WTC11 (cell line): ENCODE measurements around the gene DENND4B. TPM values are rescaled to one million over a fixed set of nuclear protein-coding genes. Genes with fewer than 3 reads are reported as not detected.

Source experiments
- ATAC-seq: fragments of 200-7000 bp; cut with Tn5 transposase; 2 replicates; pipeline ENCODE4 v1.10.0; 2021; ENCODE audit warnings: mild to moderate bottlenecking, moderate library complexity
- CTCF ChIA-PET: fragments of 300-600 bp; sonication (Branson Sonifier 250); formaldehyde crosslinking; loops from one replicate; lab custom pipeline; 2021; ENCODE audit warnings: antibody characterized with exemption; lab: Charles Lee
- POLR2A ChIA-PET: fragments of 350-600 bp; sonication (Branson Sonifier 250); formaldehyde crosslinking; loops from one replicate; lab custom pipeline; 2021; ENCODE audit warnings: antibody characterized with exemption; lab: Charles Lee
- DNase-seq: peaks from one replicate; pipeline ENCODE4 v3.0.0; 2021; ENCODE audit warnings: low spot score
- H3K27ac Mint-ChIP-seq: 2 replicates; pipeline ENCODE4 v1.8.0; 2021; ENCODE audit warnings: mixed read lengths
- H3K27me3 Mint-ChIP-seq: 2 replicates; pipeline ENCODE4 v1.8.0; 2021; ENCODE audit warnings: low read depth, mild to moderate bottlenecking, moderate library complexity, mixed read lengths
- H3K36me3 Mint-ChIP-seq: 2 replicates; pipeline ENCODE4 v1.8.0; 2021; ENCODE audit warnings: mixed read lengths
- H3K4me1 Mint-ChIP-seq: 2 replicates; pipeline ENCODE4 v1.8.0; 2022; ENCODE audit warnings: mixed read lengths
- H3K4me3 Mint-ChIP-seq: 2 replicates; pipeline ENCODE4 v1.8.0; 2021; ENCODE audit warnings: mild to moderate bottlenecking, moderate library complexity, mixed read lengths
- H3K9me3 Mint-ChIP-seq: 2 replicates; pipeline ENCODE4 v1.8.0; 2021; ENCODE audit warnings: mixed read lengths
- CREM ChIP-seq: sonication (generic); formaldehyde crosslinking; IDR thresholded peaks from 2 replicates; pipeline ENCODE4 v1.8.1; 2022; ENCODE audit warnings: mild to moderate bottlenecking, missing genetic modification reagents, moderate library complexity
- E2F5 ChIP-seq: sonication (generic); formaldehyde crosslinking; IDR thresholded peaks from 2 replicates; pipeline ENCODE4 v1.8.1; 2022; ENCODE audit warnings: mild to moderate bottlenecking, moderate library complexity, missing genetic modification reagents
- EMX1 ChIP-seq: fragments of 250-450 bp; sonication (Bioruptor Pico); IDR thresholded peaks from 2 replicates; pipeline ENCODE4 v1.8.0; 2021; ENCODE audit warnings: mild to moderate bottlenecking
- ERG ChIP-seq: fragments of 250-450 bp; sonication (Bioruptor Pico); IDR thresholded peaks from 2 replicates; pipeline ENCODE4 v1.8.0; 2021; ENCODE audit warnings: mild to moderate bottlenecking
- FOXK1 ChIP-seq: sonication (generic); formaldehyde crosslinking; IDR thresholded peaks from 2 replicates; pipeline ENCODE4 v1.8.0; 2022; ENCODE audit warnings: mild to moderate bottlenecking, moderate library complexity, missing genetic modification reagents
- MAX ChIP-seq: sonication (generic); formaldehyde crosslinking; IDR thresholded peaks from 2 replicates; pipeline ENCODE4 v1.8.0; 2022; ENCODE audit warnings: mild to moderate bottlenecking, missing genetic modification reagents
- NFE2L1 ChIP-seq: sonication (generic); formaldehyde crosslinking; IDR thresholded peaks from 2 replicates; pipeline ENCODE4 v1.8.1; 2023; ENCODE audit warnings: missing genetic modification reagents
- OVOL2 ChIP-seq: fragments of 250-450 bp; sonication (Bioruptor Pico); IDR thresholded peaks from 2 replicates; pipeline ENCODE4 v1.9.0; 2021; ENCODE audit warnings: mild to moderate bottlenecking, borderline replicate concordance
- PRDM15 ChIP-seq: sonication (generic); formaldehyde crosslinking; IDR thresholded peaks from 2 replicates; pipeline ENCODE4 v1.8.0; 2022; ENCODE audit warnings: missing genetic modification reagents
- SMAD3 ChIP-seq: sonication (generic); formaldehyde crosslinking; IDR thresholded peaks from 2 replicates; pipeline ENCODE4 v1.8.0; 2022; ENCODE audit warnings: missing genetic modification reagents, mild to moderate bottlenecking, borderline replicate concordance
- total RNA-seq: library from RNA; stranded (reverse); gene quantifications from 3 replicates; pipeline ENCODE4 v1.2.3, GENCODE V29; 2021
- TF ChIP-seq, protein P1 (sequence below): sonication (generic); formaldehyde crosslinking; IDR thresholded peaks from 2 replicates; pipeline ENCODE4 v1.8.0; 2023; ENCODE audit warnings: mild to moderate bottlenecking, missing genetic modification reagents
- TF ChIP-seq, protein P2 (sequence below): sonication (generic); formaldehyde crosslinking; IDR thresholded peaks from 2 replicates; pipeline ENCODE4 v1.8.1; 2023; ENCODE audit warnings: mild to moderate bottlenecking, moderate library complexity, missing genetic modification reagents
- TF ChIP-seq, protein P3 (sequence below): fragments of 250-450 bp; sonication (Bioruptor Pico); IDR thresholded peaks from 2 replicates; pipeline ENCODE4 v1.9.0; 2021; ENCODE audit warnings: mild to moderate bottlenecking
- TF ChIP-seq, protein P4 (sequence below): sonication (generic); formaldehyde crosslinking; IDR thresholded peaks from 2 replicates; pipeline ENCODE4 v1.8.0; 2023; ENCODE audit warnings: missing genetic modification reagents

Gene DENND4B
- total RNA-seq, 1 experiment from 2014 or later, result 93.1 TPM

DNA sequence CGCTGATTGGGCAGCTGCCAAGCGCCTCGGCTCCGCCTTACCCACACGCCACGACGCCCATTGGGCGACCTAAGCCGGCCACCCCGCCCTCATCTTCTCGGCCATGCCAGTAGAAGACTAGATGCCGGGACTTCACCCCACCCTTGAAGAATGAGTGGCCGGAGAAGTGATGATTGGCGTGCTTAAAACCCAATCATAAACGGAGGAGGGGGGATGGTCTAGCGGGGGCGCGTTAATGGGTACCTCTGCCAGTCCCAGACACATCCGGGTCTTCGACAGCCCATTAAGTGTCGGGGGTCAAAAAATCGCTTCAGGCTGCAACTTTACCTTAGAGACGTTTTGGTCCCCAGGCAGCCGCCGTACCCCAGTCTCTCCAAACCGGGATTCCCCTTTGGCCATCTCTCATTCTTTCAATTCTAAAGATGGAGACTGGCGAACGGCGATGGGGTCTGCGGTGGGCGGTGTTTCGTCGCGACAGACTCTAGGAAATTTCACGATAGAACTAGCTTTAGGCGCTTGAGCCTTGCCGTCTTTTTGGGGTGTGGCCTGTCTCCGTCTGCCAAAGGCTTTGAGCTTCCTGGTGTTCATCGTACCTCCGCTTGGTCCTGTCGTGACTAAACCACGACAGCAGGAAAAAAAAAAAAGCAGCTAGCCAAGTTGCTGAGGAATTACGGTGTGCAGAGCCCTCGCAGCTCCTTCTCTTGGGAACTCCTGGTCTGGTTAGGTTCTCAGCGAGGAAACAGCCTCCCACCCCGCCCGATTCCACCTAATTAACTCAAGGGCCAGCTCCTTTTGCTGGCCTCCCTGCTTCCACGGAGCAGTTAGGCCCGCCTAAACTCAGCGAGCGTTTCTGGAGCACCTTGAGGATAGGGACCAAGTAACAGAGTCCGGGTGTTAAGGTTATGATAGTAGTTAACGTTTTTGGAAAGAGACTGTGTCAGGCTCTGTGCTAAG is 23.3 kb downstream of the DENND4B start, which contains the start of gene GATAD2B (continued):
- TF ChIP-seq NFE2L1 (CRISPR knock-in tag), result no peak

DNA sequence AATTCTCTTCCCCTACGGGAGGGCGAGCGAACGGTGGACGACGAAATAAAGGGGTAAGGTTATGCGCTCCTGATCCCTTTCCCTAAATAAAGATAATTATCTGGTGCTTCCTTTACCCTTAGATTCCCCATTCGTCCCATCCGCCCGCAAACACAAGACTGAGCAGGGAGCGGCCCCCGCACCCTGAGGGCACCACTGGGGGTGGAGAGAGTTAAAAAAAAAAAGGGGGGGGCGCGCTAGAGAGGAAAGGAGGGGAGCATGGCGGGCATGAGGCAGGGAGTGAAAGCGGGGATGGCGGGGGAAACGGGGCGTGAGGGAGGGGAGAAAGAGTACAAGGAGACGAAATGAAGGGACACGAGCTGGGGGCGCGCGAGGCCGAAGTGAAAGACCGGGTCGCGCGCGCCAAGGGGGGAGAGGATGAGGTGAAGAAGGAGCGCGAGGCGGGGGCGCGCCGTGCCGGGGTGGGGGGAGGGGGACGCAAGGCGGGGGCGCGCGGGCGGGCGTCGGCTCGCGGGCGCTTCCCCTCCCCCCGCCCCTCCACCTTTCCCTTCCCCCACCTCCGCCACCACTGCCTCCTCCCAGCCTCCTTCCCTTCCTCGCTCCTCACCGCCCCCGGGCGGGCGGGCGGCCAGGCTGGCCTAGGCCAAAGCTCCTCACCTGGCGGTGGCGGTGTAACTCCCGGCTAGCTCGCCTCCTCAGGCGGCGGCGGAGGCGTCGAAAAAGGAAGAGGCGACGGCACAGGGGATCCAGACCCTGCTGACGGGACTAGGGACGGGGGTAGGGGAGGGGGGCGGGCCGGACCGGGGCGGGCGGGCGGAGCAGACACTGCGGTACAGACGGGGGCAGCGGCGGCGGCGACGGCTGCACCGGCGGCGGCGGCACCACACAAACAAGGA is 24.2 kb downstream of the DENND4B start:
- ChIA-PET POLR2A (interaction anchor here (0.6 to 2.3 kb wide), 9 partner anchors 24 to 129 kb away, joined by 3 to 24 read pairs (median 3); partner anchors contain the start of genes CREB3L4, DENND4B, JTB and RPS27), CTCF (interaction anchor here (0.6 to 3.1 kb wide), 16 partner anchors 18 to 389 kb away, joined by 3 to 24 read pairs (median 3); partner anchors contain the start of genes DENND4B, RAB13 and SLC39A1)
- DNase-seq (peak; percentile 73), ATAC-seq (peak; percentile 33)
- Mint-ChIP-seq H3K9me3 (no peaks in the 10 kb centered on the region), H3K27ac (peak overlapping the region; percentile 85), H3K4me1 (peaks cover 26% of the 10 kb centered on the region), H3K36me3 (no peaks in the 10 kb centered on the region), H3K4me3 (peak overlapping the region; percentile 96), H3K27me3 (no peaks in the 10 kb centered on the region)
- TF ChIP-seq, protein P1, sequence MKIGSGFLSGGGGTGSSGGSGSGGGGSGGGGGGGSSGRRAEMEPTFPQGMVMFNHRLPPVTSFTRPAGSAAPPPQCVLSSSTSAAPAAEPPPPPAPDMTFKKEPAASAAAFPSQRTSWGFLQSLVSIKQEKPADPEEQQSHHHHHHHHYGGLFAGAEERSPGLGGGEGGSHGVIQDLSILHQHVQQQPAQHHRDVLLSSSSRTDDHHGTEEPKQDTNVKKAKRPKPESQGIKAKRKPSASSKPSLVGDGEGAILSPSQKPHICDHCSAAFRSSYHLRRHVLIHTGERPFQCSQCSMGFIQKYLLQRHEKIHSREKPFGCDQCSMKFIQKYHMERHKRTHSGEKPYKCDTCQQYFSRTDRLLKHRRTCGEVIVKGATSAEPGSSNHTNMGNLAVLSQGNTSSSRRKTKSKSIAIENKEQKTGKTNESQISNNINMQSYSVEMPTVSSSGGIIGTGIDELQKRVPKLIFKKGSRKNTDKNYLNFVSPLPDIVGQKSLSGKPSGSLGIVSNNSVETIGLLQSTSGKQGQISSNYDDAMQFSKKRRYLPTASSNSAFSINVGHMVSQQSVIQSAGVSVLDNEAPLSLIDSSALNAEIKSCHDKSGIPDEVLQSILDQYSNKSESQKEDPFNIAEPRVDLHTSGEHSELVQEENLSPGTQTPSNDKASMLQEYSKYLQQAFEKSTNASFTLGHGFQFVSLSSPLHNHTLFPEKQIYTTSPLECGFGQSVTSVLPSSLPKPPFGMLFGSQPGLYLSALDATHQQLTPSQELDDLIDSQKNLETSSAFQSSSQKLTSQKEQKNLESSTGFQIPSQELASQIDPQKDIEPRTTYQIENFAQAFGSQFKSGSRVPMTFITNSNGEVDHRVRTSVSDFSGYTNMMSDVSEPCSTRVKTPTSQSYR (CRISPR knock-in tag), result peak; percentile 76; the same call in 1 of the 2 replicates
- 0 out of 2 replicates have a peak, but pooled peaks have one; percentile 9 for TF ChIP-seq FOXK1 (CRISPR knock-in tag)
- 0 out of 2 replicates have a peak, but pooled peaks have one; percentile 24 for TF ChIP-seq SMAD3 (CRISPR knock-in tag)
- TF ChIP-seq, protein P2, sequence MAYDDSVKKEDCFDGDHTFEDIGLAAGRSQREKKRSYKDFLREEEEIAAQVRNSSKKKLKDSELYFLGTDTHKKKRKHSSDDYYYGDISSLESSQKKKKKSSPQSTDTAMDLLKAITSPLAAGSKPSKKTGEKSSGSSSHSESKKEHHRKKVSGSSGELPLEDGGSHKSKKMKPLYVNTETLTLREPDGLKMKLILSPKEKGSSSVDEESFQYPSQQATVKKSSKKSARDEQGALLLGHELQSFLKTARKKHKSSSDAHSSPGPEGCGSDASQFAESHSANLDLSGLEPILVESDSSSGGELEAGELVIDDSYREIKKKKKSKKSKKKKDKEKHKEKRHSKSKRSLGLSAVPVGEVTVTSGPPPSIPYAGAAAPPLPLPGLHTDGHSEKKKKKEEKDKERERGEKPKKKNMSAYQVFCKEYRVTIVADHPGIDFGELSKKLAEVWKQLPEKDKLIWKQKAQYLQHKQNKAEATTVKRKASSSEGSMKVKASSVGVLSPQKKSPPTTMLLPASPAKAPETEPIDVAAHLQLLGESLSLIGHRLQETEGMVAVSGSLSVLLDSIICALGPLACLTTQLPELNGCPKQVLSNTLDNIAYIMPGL (CRISPR knock-in tag), result no peak

DNA sequence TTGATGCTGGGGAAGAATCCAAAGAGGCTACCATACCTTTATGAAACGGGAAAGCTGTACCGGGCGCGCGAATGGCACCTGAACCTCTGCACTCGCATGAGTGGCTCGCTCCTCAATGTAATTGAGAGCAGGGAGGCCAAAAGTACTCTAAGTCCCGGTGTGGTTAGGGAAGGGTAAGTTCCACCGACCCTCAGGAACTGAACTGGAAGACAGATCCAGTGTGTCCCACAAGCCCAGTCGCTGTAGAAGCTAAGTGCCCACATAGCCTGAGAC is 24.8 kb downstream of the DENND4B start:
- peaks cover 26% of the 10 kb centered on the region for H3K4me1 Mint-ChIP-seq
- CTCF ChIA-PET, result interaction anchor here (0.9 to 3.1 kb wide), 7 partner anchors 25 to 129 kb away, joined by 3 to 24 read pairs (median 4); partner anchors contain the start of genes CREB3L4, DENND4B and RAB13
- H3K27me3 Mint-ChIP-seq, result no peaks in the 10 kb centered on the region
- H3K27ac Mint-ChIP-seq, result peak overlapping the region; percentile 85
- no peak for DNase-seq
- ATAC-seq, result no peak
- H3K9me3 Mint-ChIP-seq, result no peaks in the 10 kb centered on the region
- peak overlapping the region; percentile 93 for H3K4me3 Mint-ChIP-seq
- POLR2A ChIA-PET, result interaction anchor here (1.0 to 2.3 kb wide), 2 partner anchors 46 to 69 kb away, joined by 3 to 9 read pairs; partner anchors contain the start of gene CREB3L4
- no peaks in the 10 kb centered on the region for H3K36me3 Mint-ChIP-seq
- TF ChIP-seq CREM (CRISPR knock-in tag), result no peak
- TF ChIP-seq EMX1, result no peak
- no peak for TF ChIP-seq E2F5 (CRISPR knock-in tag)
- TF ChIP-seq PRDM15, result no peak
- TF ChIP-seq, protein P3, sequence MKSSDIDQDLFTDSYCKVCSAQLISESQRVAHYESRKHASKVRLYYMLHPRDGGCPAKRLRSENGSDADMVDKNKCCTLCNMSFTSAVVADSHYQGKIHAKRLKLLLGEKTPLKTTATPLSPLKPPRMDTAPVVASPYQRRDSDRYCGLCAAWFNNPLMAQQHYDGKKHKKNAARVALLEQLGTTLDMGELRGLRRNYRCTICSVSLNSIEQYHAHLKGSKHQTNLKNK (CRISPR knock-in tag), result no peak
- TF ChIP-seq ERG (CRISPR knock-in tag), result no peak
- TF ChIP-seq MAX (CRISPR knock-in tag), result no peak
- TF ChIP-seq, protein P4, sequence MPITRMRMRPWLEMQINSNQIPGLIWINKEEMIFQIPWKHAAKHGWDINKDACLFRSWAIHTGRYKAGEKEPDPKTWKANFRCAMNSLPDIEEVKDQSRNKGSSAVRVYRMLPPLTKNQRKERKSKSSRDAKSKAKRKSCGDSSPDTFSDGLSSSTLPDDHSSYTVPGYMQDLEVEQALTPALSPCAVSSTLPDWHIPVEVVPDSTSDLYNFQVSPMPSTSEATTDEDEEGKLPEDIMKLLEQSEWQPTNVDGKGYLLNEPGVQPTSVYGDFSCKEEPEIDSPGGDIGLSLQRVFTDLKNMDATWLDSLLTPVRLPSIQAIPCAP (CRISPR knock-in tag), result no peak
- no peak for TF ChIP-seq OVOL2 (CRISPR knock-in tag)
- TF ChIP-seq SMAD3 (CRISPR knock-in tag), result no peak
